HCT116 (cell line): ENCODE results near the gene IGSF23. TPM values are rescaled to one million over a fixed set of nuclear protein-coding genes. Genes with fewer than 3 reads are reported as not detected.

ENCODE experiments used
- ATAC-seq: fragments of 200-7000 bp; cut with Tn5 transposase; 2 replicates; pipeline ENCODE4 v1.9.1; 2020; ENCODE audit warnings: mild to moderate bottlenecking, moderate library complexity
- BruUV-seq: library from RNA; stranded (reverse); fragments of 400-500 nt; replicated peaks from 2 replicates; lab custom pipeline; 2021; lab: Mats Ljungman, UMichigan
- CTCF ChIA-PET: fragments of 300-600 bp; sonication (Branson Sonifier 250); formaldehyde crosslinking; loops from one replicate; lab custom pipeline; 2021; ENCODE audit warnings: antibody characterized with exemption; lab: Charles Lee
- POLR2A ChIA-PET: fragments of 300-600, 350-600 bp; sonication (Branson Sonifier 250); formaldehyde crosslinking; loops from one replicate; lab custom pipeline; 2021; ENCODE audit warnings: antibody characterized with exemption; lab: Charles Lee
- RAD21 ChIA-PET, 2 experiments: fragments of 300-600 bp; sonication (Branson Sonifier 250); formaldehyde crosslinking; loops; one replicate each; lab custom pipeline; 2023; ENCODE audit warnings: low total read pairs in 2 of 2; ENCODE audit not compliant: uncharacterized antibody in 2 of 2, unreplicated experiment in 2 of 2, low non-redundant PET in 1 of 2; lab: Charles Lee
- DNase-seq: peaks from one replicate; pipeline ENCODE4 v3.0.0-alpha.2; 2010; ENCODE audit warnings: low read depth, low spot score
- H2AFZ ChIP-seq: fragments of 200-600 bp; shearing (Covaris generic), sonication (generic); 2 replicates; pipeline ENCODE4 v1.6.1; 2017; ENCODE audit warnings: low read depth, mixed run types, mixed read lengths, antibody characterized with exemption, low read length; ENCODE audit not compliant: poor library complexity, severe bottlenecking
- H3K27ac ChIP-seq: 2 replicates; pipeline ENCODE4 v1.5.1; 2012; ENCODE audit warnings: low read depth, low read length
- H3K27me3 ChIP-seq: fragments of 200-600 bp; sonication (generic); 2 replicates; pipeline ENCODE4 v1.6.1; 2016; ENCODE audit warnings: mixed run types, low read length, mixed read lengths; ENCODE audit not compliant: insufficient read depth
- H3K36me3 ChIP-seq, 2 experiments: fragments of 200-500 bp in 1 of 2; fragments of 200-600 bp in 1 of 2; sonication (Bioruptor generic) in 1 of 2; sonication (generic) in 1 of 2; 2 replicates each; pipeline versions ENCODE4 v1.5.1 to v1.6.1; 2014 to 2016; ENCODE audit warnings: low read length in 2 of 2, inconsistent platforms in 1 of 2, mixed read lengths in 1 of 2, mixed run types in 1 of 2; ENCODE audit not compliant: insufficient read depth in 2 of 2, control insufficient read depth in 1 of 2
- H3K4me1 ChIP-seq, 2 experiments: fragments of 200-600 bp in 1 of 2; sonication (generic) in 1 of 2; 2 replicates each; pipeline versions ENCODE4 v1.5.1 to v1.6.1; 2012 to 2017; ENCODE audit warnings: low read length in 2 of 2, inconsistent platforms in 1 of 2, mild to moderate bottlenecking in 1 of 2, mixed read lengths in 1 of 2, mixed run types in 1 of 2, moderate library complexity in 1 of 2; ENCODE audit not compliant: insufficient read depth in 2 of 2, control insufficient read depth in 1 of 2
- H3K4me2 ChIP-seq: fragments of 200-600 bp; sonication (generic); 2 replicates; pipeline ENCODE4 v1.6.1; 2017; ENCODE audit warnings: mixed run types, low read length, mixed read lengths
- H3K4me3 ChIP-seq, 2 experiments: fragments of 200-600 bp in 1 of 2; sonication (generic) in 1 of 2; replicated peaks in 1 of 2; 2 replicates each; pipeline ENCODE4 v1.5.1; 2011 to 2016; ENCODE audit warnings: low read length in 2 of 2, control low read depth in 1 of 2, low read depth in 1 of 2, mild to moderate bottlenecking in 1 of 2, mixed read lengths in 1 of 2, mixed run types in 1 of 2
- H3K79me2 ChIP-seq: fragments of 200-600 bp; sonication (generic); 2 replicates; pipeline ENCODE4 v1.6.1; 2017; ENCODE audit warnings: mild to moderate bottlenecking, mixed run types, low read length, moderate library complexity, mixed read lengths; ENCODE audit not compliant: insufficient read depth
- H3K9ac ChIP-seq: fragments of 200-600 bp; sonication (generic); 2 replicates; pipeline ENCODE4 v1.6.1; 2016; ENCODE audit warnings: low read length, mixed read lengths
- H3K9me2 ChIP-seq: fragments of 200-600 bp; sonication (generic), shearing (Covaris generic); 2 replicates; pipeline ENCODE4 v1.6.1; 2017; ENCODE audit warnings: mixed run types, mild to moderate bottlenecking, moderate library complexity; ENCODE audit not compliant: insufficient read depth
- H3K9me3 ChIP-seq, 2 experiments: fragments of 200-500 bp in 1 of 2; fragments of 200-600 bp in 1 of 2; sonication (Bioruptor generic) in 1 of 2; sonication (generic) in 1 of 2; 2 replicates each; pipeline ENCODE4 v1.6.1; 2014 to 2017; ENCODE audit warnings: low read length in 2 of 2, mixed read lengths in 2 of 2, inconsistent platforms in 1 of 2, low read depth in 1 of 2, mild to moderate bottlenecking in 1 of 2, mixed run types in 1 of 2, moderate library complexity in 1 of 2; ENCODE audit not compliant: control insufficient read depth in 1 of 2, insufficient read depth in 1 of 2
- H4K20me1 ChIP-seq: fragments of 200-600 bp; sonication (generic), shearing (Covaris generic); 2 replicates; pipeline ENCODE4 v1.6.1; 2017; ENCODE audit warnings: mixed run types, mild to moderate bottlenecking, moderate library complexity; ENCODE audit not compliant: insufficient read depth
- CBX3 ChIP-seq: IDR thresholded peaks from 2 replicates; pipeline ENCODE4 v1.6.1; 2012; ENCODE audit warnings: low read depth
- CEBPB ChIP-seq: IDR thresholded peaks from 2 replicates; pipeline ENCODE4 v1.6.1; 2012; ENCODE audit warnings: low read depth
- ELF1 ChIP-seq: IDR thresholded peaks from 2 replicates; pipeline ENCODE4 v1.6.1; 2012; ENCODE audit warnings: low read depth, borderline replicate concordance
- EZH2phosphoT487 ChIP-seq: fragments of 200-600 bp; IDR thresholded peaks from 2 replicates; pipeline ENCODE4 v1.6.1; 2018; ENCODE audit warnings: antibody characterized with exemption, borderline replicate concordance
- FOSL1 ChIP-seq: IDR thresholded peaks from 2 replicates; pipeline ENCODE4 v1.6.1; 2012; ENCODE audit warnings: low read depth
- POLR2A ChIP-seq: IDR thresholded peaks from 2 replicates; pipeline ENCODE4 v1.7.0; 2011; ENCODE audit warnings: borderline replicate concordance; ENCODE audit not compliant: insufficient read depth, insufficient read length; ENCODE audit errors: extremely low read depth
- POLR2AphosphoS5 ChIP-seq: IDR thresholded peaks from 2 replicates; pipeline ENCODE4 v1.6.1; 2011; ENCODE audit warnings: mild to moderate bottlenecking, low read depth, low read length, moderate library complexity
- REST ChIP-seq: IDR thresholded peaks from 2 replicates; pipeline ENCODE4 v1.6.1; 2012; ENCODE audit warnings: low read depth
- SIN3A ChIP-seq: IDR thresholded peaks from 2 replicates; pipeline ENCODE4 v1.6.1; 2012; ENCODE audit warnings: low read depth
- TCF7L2 ChIP-seq: IDR thresholded peaks from 2 replicates; pipeline ENCODE4 v1.7.0; 2011; ENCODE audit warnings: borderline replicate concordance, inconsistent platforms; ENCODE audit not compliant: insufficient read depth, insufficient read length; ENCODE audit errors: extremely low read depth
- ZFX ChIP-seq: fragments of 450-650 bp; IDR thresholded peaks from 2 replicates; pipeline ENCODE4 v1.6.1; 2017
- intact Hi-C: fragments of 100-400 bp; cut with micrococcal nuclease; formaldehyde crosslinking; loops from 2 replicates; pipeline ENCODE4 v1.10.0; 2022
- total RNA-seq: library from RNA; stranded (reverse); gene quantifications from one replicate; pipeline ENCODE4 v1.2.1, GENCODE V29; 2021; ENCODE audit not compliant: unreplicated experiment
- TF ChIP-seq, protein P1 (sequence below): IDR thresholded peaks from 2 replicates; pipeline ENCODE4 v1.6.1; 2012
- TF ChIP-seq, protein P2 (sequence below), 3 experiments: fragments of 200-600 bp in 1 of 3; sonication (generic) in 1 of 3; IDR thresholded peaks in 2 of 3; conservative IDR thresholded peaks in 1 of 3; 2 replicates each; pipeline ENCODE4 v1.5.1; 2012 to 2017; ENCODE audit warnings: low read depth in 2 of 3, low read length in 2 of 3, antibody characterized with exemption in 1 of 3, borderline replicate concordance in 1 of 3, control low read depth in 1 of 3, mild to moderate bottlenecking in 1 of 3, mixed read lengths in 1 of 3, mixed run types in 1 of 3, moderate library complexity in 1 of 3; ENCODE audit not compliant: insufficient read depth in 1 of 3

Gene IGSF23
- total RNA-seq, 1 experiment from 2014 or later, result not detected

GRCh38 chr19:44598355-44598754, 15.0 kb upstream of the IGSF23 start:
- no peak overlapping the region for H3K4me3 ChIP-seq
- TF ChIP-seq ELF1, result no peak
- TF ChIP-seq, protein P1, sequence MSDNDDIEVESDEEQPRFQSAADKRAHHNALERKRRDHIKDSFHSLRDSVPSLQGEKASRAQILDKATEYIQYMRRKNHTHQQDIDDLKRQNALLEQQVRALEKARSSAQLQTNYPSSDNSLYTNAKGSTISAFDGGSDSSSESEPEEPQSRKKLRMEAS, result no peak
- no peak for TF ChIP-seq REST
- TF ChIP-seq CEBPB, result no peak
- no peak for TF ChIP-seq POLR2AphosphoS5
- TF ChIP-seq, protein P2, sequence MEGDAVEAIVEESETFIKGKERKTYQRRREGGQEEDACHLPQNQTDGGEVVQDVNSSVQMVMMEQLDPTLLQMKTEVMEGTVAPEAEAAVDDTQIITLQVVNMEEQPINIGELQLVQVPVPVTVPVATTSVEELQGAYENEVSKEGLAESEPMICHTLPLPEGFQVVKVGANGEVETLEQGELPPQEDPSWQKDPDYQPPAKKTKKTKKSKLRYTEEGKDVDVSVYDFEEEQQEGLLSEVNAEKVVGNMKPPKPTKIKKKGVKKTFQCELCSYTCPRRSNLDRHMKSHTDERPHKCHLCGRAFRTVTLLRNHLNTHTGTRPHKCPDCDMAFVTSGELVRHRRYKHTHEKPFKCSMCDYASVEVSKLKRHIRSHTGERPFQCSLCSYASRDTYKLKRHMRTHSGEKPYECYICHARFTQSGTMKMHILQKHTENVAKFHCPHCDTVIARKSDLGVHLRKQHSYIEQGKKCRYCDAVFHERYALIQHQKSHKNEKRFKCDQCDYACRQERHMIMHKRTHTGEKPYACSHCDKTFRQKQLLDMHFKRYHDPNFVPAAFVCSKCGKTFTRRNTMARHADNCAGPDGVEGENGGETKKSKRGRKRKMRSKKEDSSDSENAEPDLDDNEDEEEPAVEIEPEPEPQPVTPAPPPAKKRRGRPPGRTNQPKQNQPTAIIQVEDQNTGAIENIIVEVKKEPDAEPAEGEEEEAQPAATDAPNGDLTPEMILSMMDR (IDR thresholded peaks at IDR 0.05 in 2 of 3, conservative IDR thresholded peaks at IDR 0.05 in 1 of 3; ENCODE audit: borderline replicate concordance in 1 of 3, insufficient read depth in 1 of 3, low read depth in 2 of 3, low read length in 2 of 3), result no peak
- no peak for TF ChIP-seq POLR2A
- no peak for TF ChIP-seq SIN3A
- TF ChIP-seq CBX3, result no peak
- TF ChIP-seq TCF7L2, result no peak
- TF ChIP-seq ZFX, result no peak
- TF ChIP-seq FOSL1, result no peak
- no peak for TF ChIP-seq EZH2phosphoT487
- no peaks in the 10 kb centered on the region for H3K9me3 ChIP-seq
- H3K36me3 ChIP-seq, result no peaks in the 10 kb centered on the region
- DNase-seq (no peak), ATAC-seq (no peak)
- ChIA-PET RAD21 (no interaction called here), POLR2A (no interaction called here), CTCF (interaction anchor here (1.1 kb wide), 1 partner anchor 15 kb away, joined by 4 read pairs; no protein-coding TSS in a partner anchor)
- no peaks in the 10 kb centered on the region for H3K27me3 ChIP-seq
- intact Hi-C loops, result no loop called here
- BruUV-seq, result no TSS peak
- H3K4me2 ChIP-seq, result no peak overlapping the region
- no peak overlapping the region for H3K9ac ChIP-seq
- no peaks in the 10 kb centered on the region for H3K9me2 ChIP-seq
- H4K20me1 ChIP-seq, result no peaks in the 10 kb centered on the region
- peaks cover 0 to 17% of the 10 kb centered on the region in 2 experiments; a peak in 2 of 4 replicates for H3K4me1 ChIP-seq
- H3K79me2 ChIP-seq, result no peaks in the 10 kb centered on the region
- H2AFZ ChIP-seq, result no peak overlapping the region
- H3K27ac ChIP-seq, result no peak overlapping the region
